Neural progenitor cell (in vitro differentiated cells): ENCODE data around the gene SLC4A1. TPM values are rescaled to one million over a fixed set of nuclear protein-coding genes. Genes with fewer than 3 reads are reported as not detected.
A peak's percentile ranks its signal among the peaks of the same experiment; 100 is the strongest.

Source experiments
- DNase-seq: peaks from one replicate; pipeline ENCODE4 v3.0.0-alpha.2; 2016; ENCODE audit warnings: low spot score
- H2AFZ ChIP-seq: fragments of 200-600 bp; sonication (generic); replicated peaks from 2 replicates; pipeline ENCODE4 v1.6.1; 2016; ENCODE audit warnings: antibody characterized with exemption
- H3F3A ChIP-seq: fragments of 200-600 bp; sonication (generic); 2 replicates; pipeline ENCODE4 v1.6.1; 2016; ENCODE audit warnings: antibody characterized with exemption, low read depth
- H3K27ac ChIP-seq: fragments of 200-600 bp; sonication (generic); 2 replicates; pipeline ENCODE4 v1.5.1; 2016; ENCODE audit warnings: mild to moderate bottlenecking
- H3K27me3 ChIP-seq: fragments of 200-600 bp; sonication (generic); 2 replicates; pipeline ENCODE4 v1.6.1; 2016; ENCODE audit warnings: mild to moderate bottlenecking, moderate library complexity
- H3K36me3 ChIP-seq: fragments of 200-600 bp; sonication (generic); 2 replicates; pipeline ENCODE4 v1.5.1; 2016
- H3K4me1 ChIP-seq: fragments of 200-600 bp; sonication (generic); 2 replicates; pipeline ENCODE4 v1.6.1; 2016; ENCODE audit warnings: mixed run types
- H3K4me2 ChIP-seq: fragments of 200-600 bp; sonication (generic); 2 replicates; pipeline ENCODE4 v1.6.1; 2016
- H3K4me3 ChIP-seq: fragments of 200-600 bp; sonication (generic); 2 replicates; pipeline ENCODE4 v1.5.1; 2016
- H3K79me2 ChIP-seq: fragments of 200-600 bp; sonication (generic); 2 replicates; pipeline ENCODE4 v1.6.1; 2016; ENCODE audit warnings: low read depth
- H3K9ac ChIP-seq: fragments of 200-600 bp; sonication (generic); 2 replicates; pipeline ENCODE4 v1.6.1; 2016
- H3K9me3 ChIP-seq: fragments of 200-600 bp; sonication (generic); 2 replicates; pipeline ENCODE4 v1.5.1; 2016; ENCODE audit warnings: low read depth
- H4K20me1 ChIP-seq: fragments of 200-600 bp; sonication (generic); 2 replicates; pipeline ENCODE4 v1.6.1; 2016; ENCODE audit warnings: low read depth
- H3K27ac Mint-ChIP-seq: 3 replicates; pipeline ENCODE4 v1.8.0; 2021; ENCODE audit warnings: mixed read lengths
- H3K27me3 Mint-ChIP-seq: 2 replicates; pipeline ENCODE4 v1.8.0; 2022; ENCODE audit warnings: low read depth, mild to moderate bottlenecking, inconsistent platforms, moderate library complexity, mixed read lengths; ENCODE audit not compliant: insufficient read depth
- H3K36me3 Mint-ChIP-seq: 3 replicates; pipeline ENCODE4 v1.8.0; 2021; ENCODE audit warnings: mixed read lengths
- H3K4me1 Mint-ChIP-seq: 3 replicates; pipeline ENCODE4 v1.8.0; 2021; ENCODE audit warnings: mixed read lengths
- H3K4me3 Mint-ChIP-seq: 3 replicates; pipeline ENCODE4 v1.8.0; 2021; ENCODE audit warnings: mild to moderate bottlenecking, moderate library complexity, mixed read lengths
- H3K9me3 Mint-ChIP-seq: 3 replicates; pipeline ENCODE4 v1.8.0; 2020; ENCODE audit warnings: mixed read lengths
- CTCF ChIP-seq: fragments of 200-600 bp; sonication (generic); IDR thresholded peaks from 2 replicates; pipeline ENCODE4 v1.5.1; 2017; ENCODE audit warnings: antibody characterized with exemption, mild to moderate bottlenecking
- EZH2 ChIP-seq: fragments of 200-600 bp; sonication (generic); IDR thresholded peaks from 2 replicates; pipeline ENCODE4 v1.6.1; 2017; ENCODE audit warnings: antibody characterized with exemption, mild to moderate bottlenecking, moderate library complexity
- EZH2phosphoT487 ChIP-seq: fragments of 200-600 bp; sonication (generic); IDR thresholded peaks from 2 replicates; pipeline ENCODE4 v1.6.1; 2017; ENCODE audit warnings: antibody characterized with exemption
- total RNA-seq: library from RNA; depleted of rRNA; stranded (reverse); fragments of >200 nt; gene quantifications from 2 replicates; pipeline ENCODE4 v1.2.3, GENCODE V29; 2015; ENCODE audit warnings: low replicate concordance

The SLC4A1 gene
- total RNA-seq, 1 donor from 2014 or later: not detected

- H3K4me1 Mint-ChIP-seq: peaks cover 12% of the 10 kb centered on the region
- H3K36me3 ChIP-seq: no peaks in the 10 kb centered on the region
- H3K4me3 Mint-ChIP-seq: peak overlapping the region; percentile 33
- no peak overlapping the region for H2AFZ ChIP-seq
- no peaks in the 10 kb centered on the region for H3K9me3 Mint-ChIP-seq
- no peaks in the 10 kb centered on the region for H4K20me1 ChIP-seq
- peaks cover 11% of the 10 kb centered on the region for H3K4me1 ChIP-seq
- H3K4me3 ChIP-seq: no peak overlapping the region
- TF ChIP-seq EZH2 (no peak), EZH2phosphoT487 (no peak), CTCF (no peak)
- peaks cover 19% of the 10 kb centered on the region for H3K27me3 Mint-ChIP-seq
- H3K9ac ChIP-seq: no peak overlapping the region
- DNase-seq: no peak
- H3K4me2 ChIP-seq: no peak overlapping the region
- H3K36me3 Mint-ChIP-seq: no peaks in the 10 kb centered on the region
- H3K9me3 ChIP-seq: no peaks in the 10 kb centered on the region
- no peaks in the 10 kb centered on the region for H3K27me3 ChIP-seq
- H3F3A ChIP-seq: no peaks in the 10 kb centered on the region
- H3K79me2 ChIP-seq: no peaks in the 10 kb centered on the region
- H3K27ac ChIP-seq: no peak overlapping the region
- no peak overlapping the region for H3K27ac Mint-ChIP-seq
Observed at GRCh38 chr17:44272954-44273353, 5.0 kb upstream of the SLC4A1 start.

GRCh38 chr17:44272321-44272951, 4.5 kb upstream of the SLC4A1 start:
- no peak overlapping the region for H3K4me3 Mint-ChIP-seq
- H3K27me3 Mint-ChIP-seq: peaks cover 19% of the 10 kb centered on the region
- Histone ChIP-seq H3K36me3 (no peaks in the 10 kb centered on the region), H3K27ac (no peak overlapping the region), H3K4me3 (no peak overlapping the region), H4K20me1 (no peaks in the 10 kb centered on the region), H3K9ac (no peak overlapping the region), H3K27me3 (no peaks in the 10 kb centered on the region), H3K9me3 (no peaks in the 10 kb centered on the region), H2AFZ (no peak overlapping the region), H3K79me2 (no peaks in the 10 kb centered on the region), H3F3A (no peaks in the 10 kb centered on the region), H3K4me2 (no peak overlapping the region), H3K4me1 (peaks cover 11% of the 10 kb centered on the region)
- TF ChIP-seq EZH2 (no peak), CTCF (no peak), EZH2phosphoT487 (no peak)
- DNase-seq: no peak
- no peaks in the 10 kb centered on the region for H3K36me3 Mint-ChIP-seq
- no peaks in the 10 kb centered on the region for H3K9me3 Mint-ChIP-seq
- H3K27ac Mint-ChIP-seq: no peak overlapping the region
- peaks cover 12% of the 10 kb centered on the region for H3K4me1 Mint-ChIP-seq

GRCh38 chr17:44269535-44270240, 1.8 kb upstream of the SLC4A1 start:
- Mint-ChIP-seq H3K27me3 (peaks cover 14% of the 10 kb centered on the region), H3K27ac (no peak overlapping the region), H3K4me3 (no peak overlapping the region), H3K4me1 (peaks cover 12% of the 10 kb centered on the region), H3K9me3 (no peaks in the 10 kb centered on the region), H3K36me3 (no peaks in the 10 kb centered on the region)
- no peaks in the 10 kb centered on the region for H3K36me3 ChIP-seq
- TF ChIP-seq EZH2phosphoT487 (no peak), EZH2 (no peak), CTCF (no peak)
- H3K4me2 ChIP-seq: no peak overlapping the region
- H3K4me1 ChIP-seq: peaks cover 11% of the 10 kb centered on the region
- no peaks in the 10 kb centered on the region for H3F3A ChIP-seq
- H3K27me3 ChIP-seq: no peaks in the 10 kb centered on the region
- no peaks in the 10 kb centered on the region for H4K20me1 ChIP-seq
- no peak overlapping the region for H3K27ac ChIP-seq
- H3K79me2 ChIP-seq: no peaks in the 10 kb centered on the region
- no peak overlapping the region for H3K9ac ChIP-seq
- H3K9me3 ChIP-seq: no peaks in the 10 kb centered on the region
- no peak for DNase-seq
- H3K4me3 ChIP-seq: no peak overlapping the region
- H2AFZ ChIP-seq: no peak overlapping the region
